Natural killer cell (primary cell): Measurements from ENCODE around the gene SLC12A4. TPM values are rescaled to one million over a fixed set of nuclear protein-coding genes. Genes with fewer than 3 reads are reported as not detected.

ENCODE experiments used
- ATAC-seq, 3 donors: fragments of 150-1000 bp in 2 of 3; fragments of 200-7000 bp in 1 of 3; cut with Tn5 transposase; 1 replicate in 1 of 3; 2 replicates in 2 of 3; pipeline ENCODE4 v1.10.0; 2021; ENCODE audit warnings: mild to moderate bottlenecking in 2 of 3, moderate library complexity in 2 of 3
- DNase-seq, 2 donors: peaks; one replicate each; pipeline versions ENCODE4 v3.0.0 to v3.0.0-alpha.2; 2013 to 2021; ENCODE audit warnings: mixed read lengths in 1 of 2
- H3K27ac ChIP-seq: one replicate; pipeline ENCODE4 v1.5.1; 2013; ENCODE audit warnings: mild to moderate bottlenecking, low read length
- H3K27me3 ChIP-seq: one replicate; pipeline ENCODE4 v1.6.1; 2013; ENCODE audit warnings: low read length; ENCODE audit not compliant: control insufficient read depth, insufficient read depth
- H3K36me3 ChIP-seq: one replicate; pipeline ENCODE4 v1.6.1; 2013; ENCODE audit warnings: low read length; ENCODE audit not compliant: control insufficient read depth, insufficient read depth
- H3K4me1 ChIP-seq: one replicate; pipeline ENCODE4 v1.6.1; 2013; ENCODE audit warnings: low read length; ENCODE audit not compliant: control insufficient read depth, insufficient read depth
- H3K4me3 ChIP-seq: one replicate; pipeline ENCODE4 v1.5.1; 2013; ENCODE audit warnings: low read length
- H3K9me3 ChIP-seq: one replicate; pipeline ENCODE4 v1.6.1; 2013; ENCODE audit warnings: low read length; ENCODE audit not compliant: control insufficient read depth, insufficient read depth
- H3K27ac Mint-ChIP-seq, 2 donors: one replicate each; pipeline ENCODE4 v1.8.0; 2022; ENCODE audit warnings: mild to moderate bottlenecking in 2 of 2, mixed read lengths in 2 of 2, moderate library complexity in 1 of 2
- H3K27me3 Mint-ChIP-seq, 2 donors: one replicate each; pipeline ENCODE4 v1.8.0; 2022; ENCODE audit warnings: low read depth in 2 of 2, mixed read lengths in 2 of 2
- H3K36me3 Mint-ChIP-seq: one replicate; pipeline ENCODE4 v1.8.0; 2022; ENCODE audit warnings: mixed read lengths
- H3K4me1 Mint-ChIP-seq, 2 donors: one replicate each; pipeline ENCODE4 v1.8.0; 2022; ENCODE audit warnings: mixed read lengths in 2 of 2
- H3K4me3 Mint-ChIP-seq: one replicate; pipeline ENCODE4 v1.8.0; 2022; ENCODE audit warnings: mild to moderate bottlenecking, moderate library complexity, mixed read lengths
- H3K9me3 Mint-ChIP-seq, 2 donors: one replicate each; pipeline ENCODE4 v1.8.0; 2022; ENCODE audit warnings: mixed read lengths in 2 of 2
- WGBS: methylation state at CpG from one replicate; pipeline ENCODE4 v1.1.7; 2013; ENCODE audit warnings: missing lambda C conversion rate; ENCODE audit not compliant: insufficient coverage; 5-methylcytosine and 5-hydroxymethylcytosine counted together
- intact Hi-C: fragments of 100-400 bp; cut with micrococcal nuclease; formaldehyde crosslinking; loops from one replicate; pipeline ENCODE4 v1.14.2; 2022
- total RNA-seq, 4 donors: library from RNA; stranded (reverse); fragments of 120-200 nt in 1 of 4; gene quantifications; one replicate each; pipeline versions ENCODE4 v1.2.3 to v1.2.4, GENCODE V29; 2013 to 2022
- TF ChIP-seq, protein P1 (sequence below): fragments of 200-600 bp; IDR thresholded peaks from one replicate; pipeline ENCODE4 v1.8.0; 2022; ENCODE audit warnings: antibody characterized with exemption

SLC12A4 gene
- total RNA-seq, 3 donors from 2014 or later (not counting 1 experiment from before 2014, with no cell fraction given): 30.0 to 47.0 (median 30.5) TPM

DNA sequence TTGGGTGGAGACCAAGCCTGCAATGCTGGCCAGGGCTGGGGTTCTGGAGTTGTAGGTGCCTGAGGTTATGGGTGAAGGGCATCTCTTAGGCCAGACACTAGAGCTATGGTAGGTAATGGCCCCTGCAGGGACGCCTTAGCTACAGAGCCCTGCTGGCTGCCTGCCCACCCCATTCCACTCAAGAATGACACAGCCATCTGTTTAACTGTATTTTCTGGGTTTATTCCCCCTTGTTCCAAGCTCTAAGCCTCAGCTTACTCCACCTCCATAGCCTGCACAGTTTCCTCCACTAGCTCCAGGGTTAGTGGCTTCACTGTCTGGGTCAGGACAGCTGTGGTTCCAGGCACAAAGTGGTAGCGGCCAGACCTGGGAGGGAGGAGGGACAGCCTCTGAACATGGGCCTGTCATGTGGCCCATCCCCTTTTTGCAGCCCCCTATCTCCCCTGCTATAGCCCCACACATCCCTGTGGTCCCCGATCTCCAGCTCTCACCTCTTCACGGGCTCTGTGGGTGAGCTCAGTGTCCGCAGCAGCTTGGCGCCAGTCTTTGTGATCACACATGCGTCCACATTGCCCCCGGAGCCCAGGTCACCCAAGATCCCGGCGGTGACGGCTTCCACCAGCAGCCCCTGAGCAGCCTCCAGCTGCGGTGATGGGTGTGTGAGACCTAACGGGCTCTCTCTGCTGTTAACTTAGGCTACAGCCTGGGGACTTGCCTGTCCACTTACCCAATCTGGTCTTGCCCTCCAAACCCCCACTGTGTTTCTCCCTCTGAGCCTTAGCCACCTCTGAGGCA, 33.9 kb downstream of the SLC12A4 start:
- Mint-ChIP-seq H3K36me3 (no peaks in the 10 kb centered on the region), H3K9me3 (no peaks in the 10 kb centered on the region), H3K4me1 (peaks cover 28 to 35% of the 10 kb centered on the region in 2 donors), H3K27me3 (no peaks in the 10 kb centered on the region), H3K27ac (peak overlapping the region; percentile 98), H3K4me3 (peak overlapping the region; percentile 98)
- TF ChIP-seq, protein P1, sequence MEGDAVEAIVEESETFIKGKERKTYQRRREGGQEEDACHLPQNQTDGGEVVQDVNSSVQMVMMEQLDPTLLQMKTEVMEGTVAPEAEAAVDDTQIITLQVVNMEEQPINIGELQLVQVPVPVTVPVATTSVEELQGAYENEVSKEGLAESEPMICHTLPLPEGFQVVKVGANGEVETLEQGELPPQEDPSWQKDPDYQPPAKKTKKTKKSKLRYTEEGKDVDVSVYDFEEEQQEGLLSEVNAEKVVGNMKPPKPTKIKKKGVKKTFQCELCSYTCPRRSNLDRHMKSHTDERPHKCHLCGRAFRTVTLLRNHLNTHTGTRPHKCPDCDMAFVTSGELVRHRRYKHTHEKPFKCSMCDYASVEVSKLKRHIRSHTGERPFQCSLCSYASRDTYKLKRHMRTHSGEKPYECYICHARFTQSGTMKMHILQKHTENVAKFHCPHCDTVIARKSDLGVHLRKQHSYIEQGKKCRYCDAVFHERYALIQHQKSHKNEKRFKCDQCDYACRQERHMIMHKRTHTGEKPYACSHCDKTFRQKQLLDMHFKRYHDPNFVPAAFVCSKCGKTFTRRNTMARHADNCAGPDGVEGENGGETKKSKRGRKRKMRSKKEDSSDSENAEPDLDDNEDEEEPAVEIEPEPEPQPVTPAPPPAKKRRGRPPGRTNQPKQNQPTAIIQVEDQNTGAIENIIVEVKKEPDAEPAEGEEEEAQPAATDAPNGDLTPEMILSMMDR: no peak
- Histone ChIP-seq H3K9me3 (no peaks in the 10 kb centered on the region), H3K36me3 (peaks cover 51% of the 10 kb centered on the region), H3K4me3 (no peak overlapping the region), H3K4me1 (peaks cover 36% of the 10 kb centered on the region), H3K27ac (peak overlapping the region; percentile 73), H3K27me3 (no peaks in the 10 kb centered on the region)
- ATAC-seq (no peak), DNase-seq (no peak)
- WGBS: 93% methylated on average over 13 of the region's 13 CpGs
- intact Hi-C loops: loop anchor here (2.0 to 5.0 kb wide), 4 partner anchors 34 to 452 kb away; partner anchors contain the start of genes AGRP, ATP6V0D1, RANBP10 and SLC12A4

DNA sequence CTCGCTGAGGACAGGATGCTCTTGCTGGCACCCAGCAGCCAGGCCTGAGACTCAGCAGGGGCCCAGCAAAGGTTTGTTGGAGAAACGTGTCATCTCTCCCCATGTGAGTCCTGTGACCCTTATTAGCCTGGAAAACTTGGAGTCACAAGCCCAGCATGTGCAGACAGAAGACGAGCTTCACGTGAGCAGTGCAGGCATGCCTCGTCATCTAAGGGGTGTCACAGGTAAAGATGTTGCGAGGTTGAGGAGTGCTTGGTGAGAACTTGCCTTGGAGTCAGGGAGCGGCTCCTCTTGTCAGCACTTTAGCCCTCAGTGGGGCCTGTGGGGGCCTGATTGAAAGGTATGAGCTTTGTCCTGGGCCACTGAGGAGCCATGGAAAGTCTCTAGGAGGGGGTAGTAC, 34.6 kb downstream of the SLC12A4 start:
- H3K27me3 ChIP-seq: no peaks in the 10 kb centered on the region
- no peaks in the 10 kb centered on the region for H3K27me3 Mint-ChIP-seq
- ATAC-seq (no peak), DNase-seq (no peak)
- peak overlapping the region; percentile 47 for H3K4me3 Mint-ChIP-seq
- WGBS: 89% methylated on average over 7 of the region's 7 CpGs
- H3K4me1 Mint-ChIP-seq: peaks cover 28 to 34% of the 10 kb centered on the region in 2 donors
- TF ChIP-seq, protein P1: no peak
- H3K9me3 ChIP-seq: no peaks in the 10 kb centered on the region
- no peaks in the 10 kb centered on the region for H3K36me3 Mint-ChIP-seq
- H3K27ac ChIP-seq: no peak overlapping the region
- intact Hi-C loops: loop anchor here (2.0 kb wide), 1 partner anchor 35 kb away; the partner anchor contains the start of gene SLC12A4
- peaks cover 33% of the 10 kb centered on the region for H3K4me1 ChIP-seq
- H3K36me3 ChIP-seq: peaks cover 58% of the 10 kb centered on the region
- H3K4me3 ChIP-seq: no peak overlapping the region
- peak overlapping the region; percentile 48 to 98 for H3K27ac Mint-ChIP-seq
- no peaks in the 10 kb centered on the region for H3K9me3 Mint-ChIP-seq

DNA sequence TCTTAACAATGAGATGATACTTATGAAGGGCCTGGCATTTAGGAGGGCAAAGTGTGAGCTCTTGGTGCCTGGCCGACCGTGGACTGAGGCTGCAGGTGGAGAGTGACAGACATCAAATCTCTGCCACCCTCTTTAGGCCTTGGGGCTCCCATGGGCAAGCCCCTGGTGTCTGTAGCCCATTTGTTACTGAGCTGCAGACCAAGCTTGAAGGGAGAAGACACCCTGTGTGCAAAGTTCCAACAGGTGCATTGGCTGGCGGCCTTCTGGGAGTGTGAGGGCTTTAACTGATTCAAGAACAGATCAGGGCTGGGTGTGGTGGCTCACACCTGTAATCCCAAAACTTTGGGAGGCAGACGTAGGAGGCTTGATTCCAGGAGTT, 36.0 kb downstream of the SLC12A4 start:
- ATAC-seq: no peak
- DNase-seq: no peak
- 90% methylated on average over 4 of the region's 4 CpGs for WGBS
- Histone ChIP-seq H3K4me3 (no peak overlapping the region), H3K4me1 (peaks cover 33% of the 10 kb centered on the region), H3K27ac (no peak overlapping the region), H3K36me3 (peaks cover 71% of the 10 kb centered on the region), H3K9me3 (no peaks in the 10 kb centered on the region), H3K27me3 (no peaks in the 10 kb centered on the region)
- Mint-ChIP-seq H3K36me3 (no peaks in the 10 kb centered on the region), H3K27ac (peak overlapping the region; percentile 18 to 68), H3K4me1 (peaks cover 28 to 43% of the 10 kb centered on the region in 2 donors), H3K9me3 (no peaks in the 10 kb centered on the region), H3K27me3 (no peaks in the 10 kb centered on the region), H3K4me3 (no peak overlapping the region)
- TF ChIP-seq, protein P1: no peak
- intact Hi-C loops: no loop called here
